Peyer's patch (tissue), 4 donors: Measurements from ENCODE around the gene ITGB8.

ENCODE experiments used
- POLR2A ChIP-seq, 2 donors: fragments of 450-650 bp; IDR thresholded peaks; one replicate each; pipeline ENCODE4 v1.5.1; 2017; ENCODE audit warnings: antibody characterized with exemption in 2 of 2, mild to moderate bottlenecking in 2 of 2, moderate library complexity in 2 of 2
- TF ChIP-seq, protein P1 (sequence below), 6 experiments: fragments of 450-650 bp in 4 of 6; fragments of 200-600 bp in 2 of 6; sonication (generic) in 1 of 6; IDR thresholded peaks; one replicate each; pipeline ENCODE4 v1.5.1; 2017 to 2019; ENCODE audit warnings: antibody characterized with exemption in 6 of 6, mild to moderate bottlenecking in 3 of 6, moderate library complexity in 1 of 6

DNA sequence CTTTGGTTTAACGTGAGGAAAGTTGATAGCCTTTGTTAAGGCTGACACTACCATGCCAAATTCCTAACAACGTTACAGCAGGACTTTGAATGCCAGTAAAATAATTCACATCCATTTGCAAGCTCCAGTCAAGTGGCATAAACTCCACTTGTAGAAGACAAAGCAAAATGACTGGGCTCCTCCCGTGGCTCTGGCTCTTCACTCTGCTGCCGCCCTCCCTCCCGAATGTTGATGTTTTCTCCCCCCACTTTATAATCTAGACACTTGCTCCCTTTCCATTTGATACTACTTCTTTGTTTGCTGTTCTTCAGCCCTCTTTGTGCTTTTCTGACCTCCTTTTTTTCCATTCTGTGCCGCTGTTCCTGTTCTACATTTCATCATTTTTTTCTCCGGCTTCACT lies 22.8 kb upstream of the ITGB8 start:
- TF ChIP-seq, protein P1, sequence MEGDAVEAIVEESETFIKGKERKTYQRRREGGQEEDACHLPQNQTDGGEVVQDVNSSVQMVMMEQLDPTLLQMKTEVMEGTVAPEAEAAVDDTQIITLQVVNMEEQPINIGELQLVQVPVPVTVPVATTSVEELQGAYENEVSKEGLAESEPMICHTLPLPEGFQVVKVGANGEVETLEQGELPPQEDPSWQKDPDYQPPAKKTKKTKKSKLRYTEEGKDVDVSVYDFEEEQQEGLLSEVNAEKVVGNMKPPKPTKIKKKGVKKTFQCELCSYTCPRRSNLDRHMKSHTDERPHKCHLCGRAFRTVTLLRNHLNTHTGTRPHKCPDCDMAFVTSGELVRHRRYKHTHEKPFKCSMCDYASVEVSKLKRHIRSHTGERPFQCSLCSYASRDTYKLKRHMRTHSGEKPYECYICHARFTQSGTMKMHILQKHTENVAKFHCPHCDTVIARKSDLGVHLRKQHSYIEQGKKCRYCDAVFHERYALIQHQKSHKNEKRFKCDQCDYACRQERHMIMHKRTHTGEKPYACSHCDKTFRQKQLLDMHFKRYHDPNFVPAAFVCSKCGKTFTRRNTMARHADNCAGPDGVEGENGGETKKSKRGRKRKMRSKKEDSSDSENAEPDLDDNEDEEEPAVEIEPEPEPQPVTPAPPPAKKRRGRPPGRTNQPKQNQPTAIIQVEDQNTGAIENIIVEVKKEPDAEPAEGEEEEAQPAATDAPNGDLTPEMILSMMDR (IDR thresholded peaks at IDR 0.05), result no peak
- TF ChIP-seq POLR2A (IDR thresholded peaks at IDR 0.05), result no peak
